GM10847 (cell line): Measurements from ENCODE around the gene WNK2.

ENCODE experiments used
- POLR2A ChIP-seq: IDR thresholded peaks from 2 replicates; pipeline ENCODE4 v1.6.1; 2011; ENCODE audit not compliant: insufficient read length; ENCODE audit errors: extremely low read depth

Gene WNK2

GRCh38 chr9:93183663-93184431 is at the start of gene WNK2:
Gene WNK2, plus strand, starts transcription at chr9:93184139. Its CDS starts 791 bp downstream, at chr9:93184930.
- TF ChIP-seq POLR2A, result no peak

DNA sequence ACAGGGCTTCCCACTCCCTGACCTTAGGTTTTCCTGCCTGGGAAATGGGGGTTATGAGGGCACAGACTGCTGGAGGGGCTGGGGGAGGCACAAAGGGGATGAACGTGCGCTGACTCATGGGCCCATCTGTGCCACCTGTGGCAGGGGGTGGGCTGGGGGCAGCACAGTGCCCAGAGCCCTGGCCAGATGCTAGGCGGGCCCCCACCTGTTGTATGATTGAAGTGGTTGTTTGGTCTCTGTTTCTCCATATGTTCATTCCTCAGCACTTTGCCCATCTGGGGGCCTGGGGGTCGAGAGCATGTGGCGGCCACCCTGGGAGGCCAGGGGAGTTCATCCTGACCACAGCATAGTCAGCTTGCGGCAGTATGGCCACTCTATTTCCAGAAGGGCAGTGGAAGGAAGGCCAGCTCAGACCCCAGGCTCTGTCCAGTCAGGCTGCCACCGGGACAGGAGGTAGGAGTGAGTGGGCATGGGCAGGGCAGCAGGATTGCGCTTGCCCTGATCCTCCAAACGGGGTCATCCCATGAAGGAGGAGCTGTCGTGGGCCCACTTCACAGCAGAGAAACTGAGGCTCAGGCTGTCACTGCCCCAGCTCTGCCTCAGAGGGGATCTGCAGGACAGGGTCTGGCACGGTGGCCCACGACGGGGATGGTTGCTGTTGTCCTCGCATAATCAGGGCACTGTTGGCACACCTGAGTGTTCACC is 49.0 kb upstream of the WNK2 start:
- TF ChIP-seq POLR2A, result no peak

DNA sequence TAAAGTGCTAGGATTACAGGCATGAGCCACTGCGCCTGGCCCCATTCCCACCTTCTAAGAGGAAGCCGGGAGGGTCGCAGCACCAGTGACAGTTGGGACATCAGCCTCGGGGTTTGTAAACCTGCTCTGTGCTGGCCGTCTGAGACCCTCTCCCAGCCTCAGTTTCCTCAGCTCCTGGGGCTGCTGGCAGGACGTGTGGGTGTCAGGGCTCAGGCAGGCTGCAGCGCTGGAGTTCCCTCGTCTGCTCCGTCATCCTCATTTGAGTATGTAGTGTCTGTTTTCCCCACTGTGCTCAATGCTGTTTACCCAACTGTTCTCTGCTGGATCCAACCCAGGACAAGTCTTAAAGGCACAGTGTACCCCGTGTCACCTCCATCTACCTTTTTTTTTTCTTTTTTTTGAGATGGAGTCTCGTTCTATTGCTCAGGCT is 47.9 kb upstream of the WNK2 start:
- TF ChIP-seq POLR2A, result no peak

GRCh38 chr9:93137362-93137761 is 46.6 kb upstream of the WNK2 start:
- TF ChIP-seq POLR2A, result no peak

GRCh38 chr9:93138171-93138764 is 45.7 kb upstream of the WNK2 start:
- TF ChIP-seq POLR2A, result no peak

DNA sequence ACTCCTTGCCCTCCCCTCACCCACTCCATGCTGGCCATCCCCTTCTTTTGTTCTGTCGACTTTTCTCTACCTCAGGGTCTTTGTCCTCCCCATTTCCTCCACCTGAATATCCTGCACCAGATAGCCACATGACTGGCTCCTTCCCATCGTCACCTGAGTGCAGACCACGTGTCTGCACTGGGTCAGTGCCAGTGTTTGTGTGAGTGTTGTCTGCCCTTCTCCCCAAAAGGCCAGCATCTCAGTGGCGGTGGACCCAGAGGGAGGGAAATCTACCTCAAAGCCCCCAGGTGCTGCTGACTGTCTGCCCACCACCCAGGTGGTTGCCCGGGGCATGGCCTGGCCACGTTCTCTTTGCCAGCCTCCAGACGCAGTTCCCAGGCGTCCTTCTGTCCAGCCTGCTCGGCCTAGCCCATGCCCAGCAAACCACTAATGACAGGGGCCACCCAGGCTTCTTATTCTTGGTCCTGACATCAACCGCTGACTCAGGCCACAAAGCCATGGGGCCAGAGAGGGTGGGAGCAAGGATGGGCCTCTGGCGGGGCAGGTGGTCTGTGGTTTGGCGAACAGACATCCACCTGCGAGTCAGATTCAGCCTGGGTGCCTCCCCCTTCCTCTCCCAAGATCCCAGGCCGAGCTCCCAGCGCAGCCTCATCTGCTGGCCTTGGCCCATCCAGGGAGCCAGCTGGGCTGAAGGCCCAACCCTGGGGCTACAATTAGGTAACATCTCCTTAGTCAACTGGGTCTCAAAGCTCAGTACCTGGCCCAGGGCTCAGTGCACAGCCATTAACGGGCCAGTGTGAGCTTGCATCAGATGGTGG is 44.4 kb upstream of the WNK2 start:
- no peak for TF ChIP-seq POLR2A

DNA sequence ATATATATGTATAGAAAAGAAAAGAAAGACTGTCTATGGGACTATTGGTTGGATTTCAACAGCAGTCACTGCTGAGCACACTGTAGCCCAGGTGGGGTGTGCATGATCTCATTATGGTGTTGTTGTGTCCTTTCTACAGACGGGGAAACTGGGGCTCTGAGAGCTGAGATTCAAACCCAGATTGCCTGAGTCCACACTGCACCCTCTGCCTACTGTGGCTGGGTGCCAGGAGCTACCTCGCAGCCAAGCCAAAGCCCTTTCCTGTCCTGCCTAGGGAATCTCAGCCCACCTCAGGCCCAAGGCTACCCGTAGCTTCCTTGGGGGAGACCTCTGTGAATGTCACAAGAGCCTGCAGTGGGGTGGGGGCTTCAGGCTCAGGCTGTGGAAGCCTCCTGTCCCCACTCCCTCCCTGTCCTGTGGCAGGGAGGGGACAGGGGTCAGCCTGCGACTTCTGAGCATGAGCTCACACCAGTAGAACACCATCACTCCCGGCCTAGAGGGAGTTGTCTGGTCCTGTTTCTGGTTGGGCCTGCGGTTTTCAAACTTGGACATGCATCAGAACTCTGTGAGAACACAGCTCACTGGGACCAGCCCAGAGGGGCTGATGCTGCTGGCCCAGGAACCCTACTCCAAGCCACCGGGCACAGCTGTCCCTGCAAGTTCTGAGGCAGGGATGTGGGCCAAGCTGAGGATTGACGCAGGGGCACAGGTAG is 42.0 kb upstream of the WNK2 start:
- no peak for TF ChIP-seq POLR2A

DNA sequence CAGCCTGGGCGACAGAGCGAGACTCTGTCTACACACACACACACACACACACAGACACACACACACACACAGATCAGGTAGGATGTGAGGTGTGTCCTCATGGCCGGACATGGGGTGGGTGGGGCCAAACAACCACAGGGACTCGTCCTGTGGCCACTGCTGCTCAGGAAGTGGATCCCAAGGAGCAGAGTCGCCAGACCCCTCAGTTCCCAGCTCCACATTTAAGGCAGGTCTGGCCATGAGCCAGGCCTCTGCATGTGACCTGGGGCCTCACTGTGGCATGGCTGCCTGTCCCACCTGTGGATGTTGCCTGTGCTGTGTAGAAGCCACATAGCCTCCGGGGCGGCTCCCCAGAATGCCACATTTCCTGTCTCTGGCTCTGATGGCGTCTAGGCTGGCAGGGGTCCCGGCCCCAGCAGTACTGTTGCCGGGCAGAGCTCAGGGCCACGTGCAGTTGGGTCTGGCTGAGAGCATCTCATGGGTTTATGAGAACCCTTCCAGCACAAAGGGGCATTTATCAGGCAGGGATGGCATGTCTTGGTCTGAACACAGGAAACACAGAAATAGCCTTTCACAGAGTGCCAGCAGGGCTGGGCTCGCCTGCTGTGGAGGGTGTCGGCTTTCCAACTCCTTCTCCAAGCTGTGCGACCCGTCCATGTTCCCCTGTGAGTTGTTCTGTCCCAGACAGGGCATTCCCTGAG is 40.0 kb upstream of the WNK2 start:
- TF ChIP-seq POLR2A, result no peak

GRCh38 chr9:93147632-93148031 is 36.3 kb upstream of the WNK2 start:
- TF ChIP-seq POLR2A, result no peak

DNA sequence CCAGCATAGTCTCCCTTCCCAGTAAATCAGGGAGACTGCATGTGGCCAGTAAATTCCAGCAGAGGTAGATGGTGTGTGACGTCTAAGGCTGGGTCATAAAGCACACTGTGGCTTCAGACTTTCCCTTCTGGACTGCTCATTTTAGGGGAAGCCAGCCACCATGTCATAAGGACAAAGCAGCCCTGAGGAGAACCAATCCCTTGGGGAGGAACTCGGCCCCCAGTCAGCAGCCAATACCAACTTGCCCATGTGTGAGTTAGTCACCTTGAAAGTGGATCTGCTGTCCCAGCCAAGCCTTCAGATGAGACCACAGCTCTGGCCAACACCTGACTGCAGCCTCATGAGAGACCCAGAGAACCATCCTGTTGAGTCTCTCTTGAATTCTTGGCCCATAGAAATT is 35.2 kb upstream of the WNK2 start:
- TF ChIP-seq POLR2A, result no peak

GRCh38 chr9:93149361-93149760 is 34.6 kb upstream of the WNK2 start:
- TF ChIP-seq POLR2A, result no peak

DNA sequence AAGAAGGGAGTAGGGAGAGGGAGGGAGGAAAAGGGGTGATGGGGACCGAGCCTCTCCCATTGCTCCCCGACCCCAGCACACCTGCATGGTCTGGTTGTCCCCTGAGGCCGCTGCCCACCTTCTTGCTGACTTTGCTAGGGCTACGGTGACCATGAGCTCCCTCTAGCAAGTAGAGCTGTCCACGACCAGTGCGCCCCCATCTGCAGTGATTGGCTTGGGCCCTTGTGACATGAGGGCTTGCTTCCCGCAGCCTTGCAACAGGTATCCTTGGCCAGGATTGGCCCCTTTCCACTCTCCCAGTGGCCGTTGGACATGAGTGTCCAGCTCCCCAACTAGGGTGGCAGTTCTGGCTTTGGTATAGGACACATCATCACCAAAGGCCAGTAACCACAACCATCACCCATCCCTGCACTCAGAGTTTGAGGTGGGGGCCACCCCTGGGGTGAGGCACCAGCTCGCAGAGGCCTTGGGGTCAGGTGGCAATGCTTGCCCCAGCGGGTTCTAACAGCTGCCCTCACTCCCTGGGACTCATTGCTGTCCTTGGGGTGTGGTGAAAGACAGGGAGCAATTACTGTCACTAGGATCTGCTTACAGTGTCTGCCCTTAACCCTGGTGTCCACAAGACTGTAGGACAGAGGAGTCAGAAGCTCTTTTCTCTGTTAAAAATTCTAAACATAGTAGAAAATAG is 32.7 kb upstream of the WNK2 start:
- no peak for TF ChIP-seq POLR2A

DNA sequence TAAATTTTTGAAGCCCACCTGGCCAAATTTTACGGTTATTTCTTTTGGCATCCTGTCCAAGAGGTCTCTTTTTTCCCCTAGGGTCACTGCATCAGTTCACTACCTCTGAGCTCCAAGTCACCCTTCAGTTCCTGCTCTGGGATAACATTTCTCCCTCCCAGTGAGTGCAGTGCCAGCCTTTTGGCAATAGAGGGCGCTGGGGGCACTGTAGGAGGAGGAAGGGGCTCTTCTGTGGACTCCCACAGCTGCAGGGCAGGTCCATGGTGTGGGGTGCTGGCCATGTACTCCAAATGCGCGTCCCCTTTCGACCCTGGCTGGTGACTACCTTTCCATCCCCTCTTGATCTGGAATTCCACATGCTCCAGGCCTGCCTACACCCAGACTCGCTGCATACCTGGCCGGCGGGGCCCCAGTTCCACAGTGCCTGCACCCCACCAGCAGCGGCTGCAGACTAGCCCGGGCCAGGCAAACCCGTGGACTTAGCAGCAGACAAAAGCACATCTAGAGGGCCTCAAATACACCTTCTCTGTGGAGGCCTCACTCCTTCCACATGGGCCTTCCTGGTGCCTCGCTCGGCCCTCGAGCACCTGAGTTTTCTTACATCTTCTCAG is 29.5 kb upstream of the WNK2 start:
- TF ChIP-seq POLR2A, result no peak
